ENCODE data around the gene NDUFAB1. TPM values are rescaled to one million over a fixed set of nuclear protein-coding genes. Genes with fewer than 3 reads are reported as not detected.

Gene NDUFAB1
- total and polyA plus RNA-seq, 2 of the 13 experiments (the other 11 are each of a cell fraction or from before 2014, with no cell fraction given) = 221 to 601 TPM

DNA sequence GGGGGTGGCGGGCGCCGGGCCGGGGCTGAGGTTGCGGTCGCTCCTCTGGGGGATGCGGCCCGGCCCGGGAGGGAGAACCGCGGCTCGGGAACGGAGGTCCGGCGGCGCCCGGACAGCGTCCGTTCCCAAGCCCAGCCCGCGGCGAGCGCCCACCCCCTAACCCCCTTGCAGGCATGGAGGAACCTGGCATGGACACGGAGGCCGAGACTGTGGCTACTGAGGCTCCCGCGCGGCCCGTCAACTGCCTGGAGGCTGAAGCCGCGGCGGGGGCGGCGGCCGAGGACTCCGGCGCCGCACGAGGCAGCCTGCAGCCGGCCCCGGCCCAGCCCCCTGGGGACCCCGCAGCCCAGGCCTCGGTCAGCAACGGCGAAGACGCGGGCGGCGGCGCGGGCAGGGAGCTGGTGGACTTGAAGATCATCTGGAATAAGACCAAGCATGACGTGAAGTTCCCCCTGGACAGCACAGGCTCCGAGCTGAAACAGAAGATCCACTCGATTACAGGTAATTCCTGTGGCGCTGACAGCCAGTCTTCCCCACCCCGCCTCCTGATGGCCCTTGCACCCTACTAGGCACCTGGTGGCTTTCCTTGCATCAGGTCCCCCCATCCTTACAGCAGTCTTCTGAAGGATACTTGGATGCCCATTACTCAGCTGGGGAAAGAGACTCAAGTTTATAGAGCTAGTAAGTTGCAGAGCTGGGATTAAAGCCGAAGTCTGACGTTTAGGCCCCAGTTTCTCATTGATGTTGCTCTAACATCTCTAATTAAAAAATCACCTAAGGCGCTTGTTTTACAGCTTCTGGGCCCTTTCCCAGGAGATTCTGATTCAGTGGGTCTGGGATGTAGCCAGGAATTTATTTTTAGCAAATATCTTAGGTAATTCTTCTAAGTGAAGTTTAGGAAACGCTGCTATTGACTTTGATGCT is 38.1 kb downstream of the NDUFAB1 start:
- BruUV-seq (replicated peaks) = no TSS peak
- Histone ChIP-seq H3K9ac (ENCODE audit: insufficient read depth, low read depth, low read length) (peak overlapping the region; percentile 96), H2AFZ (ENCODE audit: low read length) (no peak overlapping the region), H3K27me3 (ENCODE audit: control insufficient read depth in 1 of 2, insufficient read depth in 2 of 2, low read length in 2 of 2) (peaks cover 0 to 3% of the 10 kb centered on the region in 2 experiments; a peak in 1 of 5 replicates), H3K4me1 (ENCODE audit: insufficient read depth, low read length) (peaks cover 48% of the 10 kb centered on the region), H3K4me3 (replicated peaks in 1 of 3; ENCODE audit: insufficient read depth in 1 of 3, low read depth in 2 of 3, low read length in 3 of 3) (peak overlapping the region; percentile 96 to 98 (median 97)), H3K79me2 (ENCODE audit: insufficient read depth, low read length) (peaks cover 53% of the 10 kb centered on the region), H3K9me3 (ENCODE audit: low read length) (no peaks in the 10 kb centered on the region), H3K36me3 (replicated peaks in 1 of 2; ENCODE audit: control insufficient read depth in 1 of 2, insufficient read depth in 2 of 2, low read length in 2 of 2) (peaks cover 21 to 43% of the 10 kb centered on the region in 2 experiments), H3K4me2 (ENCODE audit: low read depth, low read length) (peak overlapping the region; percentile 84), H4K20me1 (ENCODE audit: insufficient read depth, low read length) (peaks cover 14% of the 10 kb centered on the region; the same call in 1 of the 2 replicates), H3K27ac (ENCODE audit: extremely low read length, insufficient read depth, low read length) (peak overlapping the region; percentile 86)
- ATAC-seq (peak; percentile 46), DNase-seq (ENCODE audit: low spot score) (peak; percentile 26), FAIRE-seq (no peak)
- ChIA-PET CTCF (ENCODE audit: low intra/inter-chr PET ratio, low total read pairs) (interaction anchor here (1.4 to 2.3 kb wide), 3 partner anchors 18 to 54 kb away, joined by 5 to 12 read pairs (median 8); partner anchors contain the start of gene NDUFAB1), POLR2A (interaction anchor here (0.6 to 4.1 kb wide), 22 partner anchors 9 to 172 kb away, joined by 3 to 96 read pairs (median 6); partner anchors contain the start of genes COG7, DCTN5, GGA2 and NDUFAB1)
- in situ Hi-C loops (cut with HindIII; ENCODE audit: extremely low pct_ligation_motif_present, low pct_unique_long_range_greater_than_20kb) = no loop called here
- 3% methylated on average over 13 of the region's 60 CpGs for WGBS (ENCODE audit: low lambda C conversion rate)
- intact Hi-C loops (cut with micrococcal nuclease; ENCODE audit: unreplicated experiment) = loop anchor here (1.0 to 2.0 kb wide), 5 partner anchors 17 to 105 kb away; partner anchors contain the start of genes COG7, DCTN5, GGA2 and NDUFAB1
- TF ChIP-seq NR2F1 (CRISPR knock-in tag; IDR thresholded peaks at IDR 0.05) (no peak), ZNF709 (CRISPR knock-in tag; IDR thresholded peaks at IDR 0.05) (no peak; the same call in 1 of the 2 replicates), CHCHD3 (CRISPR knock-in tag; IDR thresholded peaks at IDR 0.05) (no peak), RAD21 (CRISPR knock-in tag; IDR thresholded peaks at IDR 0.05) (peak; percentile 13; the same call in 1 of the 2 replicates), AGO1 (IDR thresholded peaks at IDR 0.05; ENCODE audit: low read depth, low read length, poor library complexity, severe bottlenecking) (peak; percentile 69), ZFYVE20 (CRISPR knock-in tag; IDR thresholded peaks at IDR 0.05; ENCODE audit: borderline replicate concordance, low read depth) (no peak), EEA1 (CRISPR knock-in tag; IDR thresholded peaks at IDR 0.05; ENCODE audit: borderline replicate concordance) (0 out of 2 replicates have a peak, but pooled peaks have one; percentile 70), CBX2 (IDR thresholded peaks at IDR 0.05; ENCODE audit: low read depth, low read length) (no peak), CBX2 (CRISPR knock-in tag; IDR thresholded peaks at IDR 0.05; ENCODE audit: low read depth) (0 out of 2 replicates have a peak, but pooled peaks have one; percentile 49), ZNF747 (CRISPR knock-in tag; IDR thresholded peaks at IDR 0.05; ENCODE audit: borderline replicate concordance) (peak; percentile 18; the same call in 1 of the 2 replicates), ETV6 (CRISPR knock-in tag; conservative IDR thresholded peaks at IDR 0.05) (0 out of 2 replicates have a peak, but pooled peaks have one; percentile 49), SMAD1 (CRISPR knock-in tag; IDR thresholded peaks at IDR 0.05; ENCODE audit: borderline replicate concordance, low read depth) (peak; percentile 3; the same call in 1 of the 2 replicates)
- TF ChIP-seq, protein P1, sequence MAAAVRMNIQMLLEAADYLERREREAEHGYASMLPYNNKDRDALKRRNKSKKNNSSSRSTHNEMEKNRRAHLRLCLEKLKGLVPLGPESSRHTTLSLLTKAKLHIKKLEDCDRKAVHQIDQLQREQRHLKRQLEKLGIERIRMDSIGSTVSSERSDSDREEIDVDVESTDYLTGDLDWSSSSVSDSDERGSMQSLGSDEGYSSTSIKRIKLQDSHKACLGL (CRISPR knock-in tag; IDR thresholded peaks at IDR 0.05) = peak; percentile 57; the same call in 1 of the 2 replicates
- TF ChIP-seq, protein P2, sequence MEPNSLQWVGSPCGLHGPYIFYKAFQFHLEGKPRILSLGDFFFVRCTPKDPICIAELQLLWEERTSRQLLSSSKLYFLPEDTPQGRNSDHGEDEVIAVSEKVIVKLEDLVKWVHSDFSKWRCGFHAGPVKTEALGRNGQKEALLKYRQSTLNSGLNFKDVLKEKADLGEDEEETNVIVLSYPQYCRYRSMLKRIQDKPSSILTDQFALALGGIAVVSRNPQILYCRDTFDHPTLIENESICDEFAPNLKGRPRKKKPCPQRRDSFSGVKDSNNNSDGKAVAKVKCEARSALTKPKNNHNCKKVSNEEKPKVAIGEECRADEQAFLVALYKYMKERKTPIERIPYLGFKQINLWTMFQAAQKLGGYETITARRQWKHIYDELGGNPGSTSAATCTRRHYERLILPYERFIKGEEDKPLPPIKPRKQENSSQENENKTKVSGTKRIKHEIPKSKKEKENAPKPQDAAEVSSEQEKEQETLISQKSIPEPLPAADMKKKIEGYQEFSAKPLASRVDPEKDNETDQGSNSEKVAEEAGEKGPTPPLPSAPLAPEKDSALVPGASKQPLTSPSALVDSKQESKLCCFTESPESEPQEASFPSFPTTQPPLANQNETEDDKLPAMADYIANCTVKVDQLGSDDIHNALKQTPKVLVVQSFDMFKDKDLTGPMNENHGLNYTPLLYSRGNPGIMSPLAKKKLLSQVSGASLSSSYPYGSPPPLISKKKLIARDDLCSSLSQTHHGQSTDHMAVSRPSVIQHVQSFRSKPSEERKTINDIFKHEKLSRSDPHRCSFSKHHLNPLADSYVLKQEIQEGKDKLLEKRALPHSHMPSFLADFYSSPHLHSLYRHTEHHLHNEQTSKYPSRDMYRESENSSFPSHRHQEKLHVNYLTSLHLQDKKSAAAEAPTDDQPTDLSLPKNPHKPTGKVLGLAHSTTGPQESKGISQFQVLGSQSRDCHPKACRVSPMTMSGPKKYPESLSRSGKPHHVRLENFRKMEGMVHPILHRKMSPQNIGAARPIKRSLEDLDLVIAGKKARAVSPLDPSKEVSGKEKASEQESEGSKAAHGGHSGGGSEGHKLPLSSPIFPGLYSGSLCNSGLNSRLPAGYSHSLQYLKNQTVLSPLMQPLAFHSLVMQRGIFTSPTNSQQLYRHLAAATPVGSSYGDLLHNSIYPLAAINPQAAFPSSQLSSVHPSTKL (CRISPR knock-in tag; IDR thresholded peaks at IDR 0.05) = no peak
- TF ChIP-seq, protein P3, sequence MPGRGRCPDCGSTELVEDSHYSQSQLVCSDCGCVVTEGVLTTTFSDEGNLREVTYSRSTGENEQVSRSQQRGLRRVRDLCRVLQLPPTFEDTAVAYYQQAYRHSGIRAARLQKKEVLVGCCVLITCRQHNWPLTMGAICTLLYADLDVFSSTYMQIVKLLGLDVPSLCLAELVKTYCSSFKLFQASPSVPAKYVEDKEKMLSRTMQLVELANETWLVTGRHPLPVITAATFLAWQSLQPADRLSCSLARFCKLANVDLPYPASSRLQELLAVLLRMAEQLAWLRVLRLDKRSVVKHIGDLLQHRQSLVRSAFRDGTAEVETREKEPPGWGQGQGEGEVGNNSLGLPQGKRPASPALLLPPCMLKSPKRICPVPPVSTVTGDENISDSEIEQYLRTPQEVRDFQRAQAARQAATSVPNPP (CRISPR knock-in tag; IDR thresholded peaks at IDR 0.05) = peak; percentile 5; the same call in 1 of the 2 replicates

Measured in HepG2 (cell line).